ENCODE measurements around the gene RHBDD1.
"Not testable (repeated sequence)": the region's sequence is repeated elsewhere in the genome, so short reads cannot be mapped to it uniquely, and the experiment has no call there.

The RHBDD1 gene

DNA sequence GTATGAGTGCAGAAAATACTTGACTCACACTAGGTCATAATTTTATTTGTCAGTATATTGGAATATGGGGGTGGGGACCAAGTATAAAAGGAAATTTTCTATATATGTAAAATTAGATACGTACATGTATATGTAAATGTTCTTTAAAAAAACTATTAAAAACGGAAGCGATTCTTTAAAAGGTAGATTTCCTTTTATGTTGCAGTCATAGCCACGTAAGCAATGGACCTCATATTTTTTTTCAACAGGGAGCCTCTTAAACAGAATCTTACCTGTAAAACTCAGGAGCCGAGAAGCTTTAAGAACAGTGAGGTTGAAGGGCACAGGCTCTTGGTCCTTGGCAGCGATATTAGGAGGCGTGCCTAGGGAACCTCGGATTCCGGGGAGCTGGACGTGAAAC lies 3.3 kb downstream of the RHBDD1 start:
- no peak overlapping the region for H3K4me3 ChIP-seq (ENCODE audit: low read length in 2 of 2)
- H3K23ac ChIP-seq (ENCODE audit: low read depth, low read length, poor library complexity) = no peak overlapping the region
- WGBS, 2 donors (ENCODE audit: extremely low coverage in 2 of 2, insufficient read length in 2 of 2, insufficient replicate concordance in 1 of 2) = no CpG with 5 or more reads among the region's 10 CpGs
- peaks cover 0 to 4% of the 10 kb centered on the region in 2 donors for H3K36me3 ChIP-seq (replicated peaks in 1 of 2; ENCODE audit: control insufficient read depth in 2 of 2, insufficient read depth in 2 of 2, low read length in 2 of 2)
- H3K4me1 ChIP-seq (ENCODE audit: control insufficient read depth in 2 of 2, insufficient read depth in 1 of 2, low read depth in 1 of 2, low read length in 2 of 2) = peaks cover 2 to 5% of the 10 kb centered on the region in 2 donors
- no peak overlapping the region for H2BK5ac ChIP-seq (ENCODE audit: low read length)
- no peak overlapping the region for H2AK5ac ChIP-seq (ENCODE audit: low read depth, low read length)
- H3K18ac ChIP-seq (ENCODE audit: low read length) = no peak overlapping the region
- H3K4ac ChIP-seq (ENCODE audit: low read length) = no peak overlapping the region
- no peaks in the 10 kb centered on the region for H3K79me1 ChIP-seq (ENCODE audit: low read depth, low read length)
- no peak overlapping the region for H2BK120ac ChIP-seq (ENCODE audit: low read depth, low read length)
- no peak overlapping the region for H3K9ac ChIP-seq (ENCODE audit: low read depth, low read length, poor library complexity)
- H3K14ac ChIP-seq (ENCODE audit: low read length) = no peak overlapping the region
- H2BK15ac ChIP-seq (ENCODE audit: low read length) = no peak overlapping the region
- H3K27me3 ChIP-seq (ENCODE audit: control insufficient read depth in 3 of 3, insufficient read depth in 3 of 3, low read depth in 1 of 3, low read length in 3 of 3) = peaks cover 0 to 3% (median 0%) of the 10 kb centered on the region in 3 experiments
- DNase-seq (ENCODE audit: low spot score) = no peak
- no peak overlapping the region for H2BK12ac ChIP-seq (ENCODE audit: low read length)
- no peak overlapping the region for H4K8ac ChIP-seq (ENCODE audit: low read depth, low read length)
- peaks cover 0 to 18% of the 10 kb centered on the region in 2 donors for H3K9me3 ChIP-seq (replicated peaks in 1 of 2; ENCODE audit: control insufficient read depth in 2 of 2, insufficient read depth in 1 of 2, low read depth in 1 of 2, low read length in 2 of 2)
- H4K91ac ChIP-seq (ENCODE audit: low read depth, low read length, poor library complexity) = no peak overlapping the region
- no peak overlapping the region for H3K4me2 ChIP-seq (ENCODE audit: insufficient read depth, low read length, poor library complexity, severe bottlenecking)
- no peak overlapping the region for H2AFZ ChIP-seq (ENCODE audit: low read length)
- H3K27ac ChIP-seq (replicated peaks; ENCODE audit: low read length) = no peak overlapping the region

DNA sequence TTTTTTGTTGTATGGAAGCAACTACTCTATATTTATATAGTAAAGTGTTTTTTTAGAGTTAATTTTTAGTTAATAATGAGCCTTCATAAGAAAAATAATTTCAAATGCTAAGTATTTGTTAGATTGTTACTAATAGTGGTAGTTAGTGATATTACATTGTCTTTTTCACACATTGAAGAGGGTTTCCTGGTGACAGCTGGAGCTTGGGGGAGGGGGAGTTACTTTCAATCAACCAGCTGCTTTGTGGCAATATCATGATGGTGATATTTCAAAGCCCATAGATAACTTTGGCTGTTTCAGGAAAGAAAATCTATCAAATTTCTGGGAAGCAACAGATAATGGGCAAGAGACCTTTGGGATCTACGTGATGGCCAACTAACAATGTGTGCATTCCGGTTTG lies 4.1 kb downstream of the RHBDD1 start:
- no peak overlapping the region for H4K91ac ChIP-seq (ENCODE audit: low read depth, low read length, poor library complexity)
- no peak overlapping the region for H3K4me2 ChIP-seq (ENCODE audit: insufficient read depth, low read length, poor library complexity, severe bottlenecking)
- no peaks in the 10 kb centered on the region for H3K79me1 ChIP-seq (ENCODE audit: low read depth, low read length)
- no peak overlapping the region for H3K4me3 ChIP-seq (ENCODE audit: low read length in 2 of 2)
- no peak overlapping the region for H4K8ac ChIP-seq (ENCODE audit: low read depth, low read length)
- H3K4ac ChIP-seq (ENCODE audit: low read length) = no peak overlapping the region
- no peak overlapping the region for H2BK15ac ChIP-seq (ENCODE audit: low read length)
- peaks cover 0 to 4% of the 10 kb centered on the region in 2 donors for H3K36me3 ChIP-seq (replicated peaks in 1 of 2; ENCODE audit: control insufficient read depth in 2 of 2, insufficient read depth in 2 of 2, low read length in 2 of 2)
- H3K4me1 ChIP-seq (ENCODE audit: control insufficient read depth in 2 of 2, insufficient read depth in 1 of 2, low read depth in 1 of 2, low read length in 2 of 2) = peaks cover 2 to 5% of the 10 kb centered on the region in 2 donors
- no CpG with 5 or more reads among the region's 2 CpGs for WGBS, 2 donors (ENCODE audit: extremely low coverage in 2 of 2, insufficient read length in 2 of 2, insufficient replicate concordance in 1 of 2)
- H2AK5ac ChIP-seq (ENCODE audit: low read depth, low read length) = no peak overlapping the region
- H2BK5ac ChIP-seq (ENCODE audit: low read length) = no peak overlapping the region
- H2BK12ac ChIP-seq (ENCODE audit: low read length) = no peak overlapping the region
- no peak overlapping the region for H3K9ac ChIP-seq (ENCODE audit: low read depth, low read length, poor library complexity)
- H3K14ac ChIP-seq (ENCODE audit: low read length) = no peak overlapping the region
- no peak overlapping the region for H2BK120ac ChIP-seq (ENCODE audit: low read depth, low read length)
- no peak overlapping the region for H3K18ac ChIP-seq (ENCODE audit: low read length)
- DNase-seq (ENCODE audit: low spot score) = no peak
- no peak overlapping the region for H3K23ac ChIP-seq (ENCODE audit: low read depth, low read length, poor library complexity)
- H3K9me3 ChIP-seq (replicated peaks in 1 of 2; ENCODE audit: control insufficient read depth in 2 of 2, insufficient read depth in 1 of 2, low read depth in 1 of 2, low read length in 2 of 2) = peaks cover 0 to 17% of the 10 kb centered on the region in 2 donors
- no peak overlapping the region for H2AFZ ChIP-seq (ENCODE audit: low read length)
- H3K27me3 ChIP-seq (ENCODE audit: control insufficient read depth in 3 of 3, insufficient read depth in 3 of 3, low read depth in 1 of 3, low read length in 3 of 3) = peaks cover 0 to 3% (median 0%) of the 10 kb centered on the region in 3 experiments
- no peak overlapping the region for H3K27ac ChIP-seq (replicated peaks; ENCODE audit: low read length)

DNA sequence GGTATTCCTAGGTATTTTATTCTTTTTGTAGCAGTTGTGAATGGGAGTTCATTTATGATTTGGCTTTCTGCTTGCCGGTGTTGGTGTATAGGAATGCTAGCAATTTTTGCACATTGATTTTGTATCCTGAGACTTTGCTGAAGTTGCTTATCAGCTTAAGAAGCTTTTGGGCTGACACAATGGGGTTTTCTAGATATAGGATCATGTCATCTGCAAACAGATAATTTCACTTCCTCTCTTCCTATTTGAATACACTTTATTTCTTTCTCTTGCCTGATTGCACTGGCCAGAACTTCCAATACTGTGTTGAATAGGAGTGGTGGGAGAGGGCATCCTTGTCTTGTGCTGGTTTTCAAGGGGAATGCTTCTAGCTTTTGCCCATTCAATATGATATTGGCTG lies 7.1 kb downstream of the RHBDD1 start:
- H3K27me3 ChIP-seq (ENCODE audit: control insufficient read depth in 3 of 3, insufficient read depth in 3 of 3, low read depth in 1 of 3, low read length in 3 of 3); H3K18ac ChIP-seq (ENCODE audit: low read length); H3K4me2 ChIP-seq (ENCODE audit: insufficient read depth, low read length, poor library complexity, severe bottlenecking); H3K4ac ChIP-seq (ENCODE audit: low read length); H2BK15ac ChIP-seq (ENCODE audit: low read length); H3K36me3 ChIP-seq (replicated peaks in 1 of 2; ENCODE audit: control insufficient read depth in 2 of 2, insufficient read depth in 2 of 2, low read length in 2 of 2); H3K4me3 ChIP-seq (ENCODE audit: low read length in 2 of 2); H2AK5ac ChIP-seq (ENCODE audit: low read depth, low read length); H4K8ac ChIP-seq (ENCODE audit: low read depth, low read length); H4K91ac ChIP-seq (ENCODE audit: low read depth, low read length, poor library complexity); H3K23ac ChIP-seq (ENCODE audit: low read depth, low read length, poor library complexity); H2AFZ ChIP-seq (ENCODE audit: low read length); H3K9ac ChIP-seq (ENCODE audit: low read depth, low read length, poor library complexity); H3K79me1 ChIP-seq (ENCODE audit: low read depth, low read length); H3K27ac ChIP-seq (replicated peaks; ENCODE audit: low read length); H2BK12ac ChIP-seq (ENCODE audit: low read length); H2BK5ac ChIP-seq (ENCODE audit: low read length); DNase-seq (ENCODE audit: low spot score); H3K14ac ChIP-seq (ENCODE audit: low read length); H2BK120ac ChIP-seq (ENCODE audit: low read depth, low read length): not testable (repeated sequence)
- no CpG with 5 or more reads among the region's 1 CpG for WGBS, 2 donors (ENCODE audit: extremely low coverage in 2 of 2, insufficient read length in 2 of 2, insufficient replicate concordance in 1 of 2)
- peaks cover 0 to 11% of the 10 kb centered on the region in 2 donors for H3K9me3 ChIP-seq (replicated peaks in 1 of 2; ENCODE audit: control insufficient read depth in 2 of 2, insufficient read depth in 1 of 2, low read depth in 1 of 2, low read length in 2 of 2)
- peaks cover 0 to 12% of the 10 kb centered on the region in 2 donors for H3K4me1 ChIP-seq (ENCODE audit: control insufficient read depth in 2 of 2, insufficient read depth in 1 of 2, low read depth in 1 of 2, low read length in 2 of 2)

DNA sequence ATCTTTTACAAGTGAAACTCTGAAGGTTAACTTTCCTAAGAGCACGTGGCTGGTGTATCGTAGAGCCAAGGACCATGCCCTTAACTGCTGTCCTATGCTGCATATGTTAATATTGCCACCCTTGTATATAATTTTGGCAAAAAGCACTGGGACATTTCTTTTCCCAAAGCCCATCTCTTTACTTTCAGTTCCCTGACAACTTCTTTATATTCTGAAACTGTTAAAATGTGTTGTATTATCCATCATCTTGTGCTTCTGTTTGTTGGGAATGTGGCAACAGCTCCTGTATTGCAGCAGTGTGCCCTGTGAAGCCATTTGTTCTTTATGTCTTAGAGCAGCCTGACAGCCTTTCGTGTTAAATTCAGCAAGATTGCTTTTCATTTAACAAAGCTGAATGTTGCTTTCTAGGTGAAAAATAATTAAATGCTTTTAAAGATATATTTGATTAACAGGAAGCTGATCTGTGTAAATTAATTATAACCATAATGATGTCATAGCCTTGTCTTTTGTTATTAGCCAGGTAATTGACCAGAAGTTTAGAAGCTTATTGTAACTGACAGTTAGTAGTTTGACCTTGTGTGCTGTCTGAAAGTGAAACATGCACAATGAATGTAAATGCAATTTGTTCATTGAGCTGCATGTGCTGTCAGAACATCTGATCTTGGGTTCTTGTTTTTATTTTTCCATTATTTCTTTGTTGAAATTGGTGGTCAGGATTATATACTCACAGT lies 9.7 kb downstream of the RHBDD1 start:
- Histone ChIP-seq H4K8ac (ENCODE audit: low read depth, low read length) (no peak overlapping the region), H2AK5ac (ENCODE audit: low read depth, low read length) (no peak overlapping the region), H2BK120ac (ENCODE audit: low read depth, low read length) (no peak overlapping the region), H2BK12ac (ENCODE audit: low read length) (no peak overlapping the region), H3K23ac (ENCODE audit: low read depth, low read length, poor library complexity) (no peak overlapping the region), H3K4ac (ENCODE audit: low read length) (no peak overlapping the region), H2BK5ac (ENCODE audit: low read length) (no peak overlapping the region), H3K18ac (ENCODE audit: low read length) (no peak overlapping the region), H3K14ac (ENCODE audit: low read length) (no peak overlapping the region), H3K9me3 (replicated peaks in 1 of 2; ENCODE audit: control insufficient read depth in 2 of 2, insufficient read depth in 1 of 2, low read depth in 1 of 2, low read length in 2 of 2) (peaks cover 0 to 7% of the 10 kb centered on the region in 2 donors), H2BK15ac (ENCODE audit: low read length) (no peak overlapping the region), H3K27ac (replicated peaks; ENCODE audit: low read length) (no peak overlapping the region), H3K36me3 (replicated peaks in 1 of 2; ENCODE audit: control insufficient read depth in 2 of 2, insufficient read depth in 2 of 2, low read length in 2 of 2) (peaks cover 0 to 4% of the 10 kb centered on the region in 2 donors), H3K4me1 (ENCODE audit: control insufficient read depth in 2 of 2, insufficient read depth in 1 of 2, low read depth in 1 of 2, low read length in 2 of 2) (peaks cover 0 to 12% of the 10 kb centered on the region in 2 donors), H3K9ac (ENCODE audit: low read depth, low read length, poor library complexity) (no peak overlapping the region), H2AFZ (ENCODE audit: low read length) (no peak overlapping the region), H3K27me3 (ENCODE audit: control insufficient read depth in 3 of 3, insufficient read depth in 3 of 3, low read depth in 1 of 3, low read length in 3 of 3) (no peaks in the 10 kb centered on the region), H4K91ac (ENCODE audit: low read depth, low read length, poor library complexity) (no peak overlapping the region), H3K4me2 (ENCODE audit: insufficient read depth, low read length, poor library complexity, severe bottlenecking) (no peak overlapping the region), H3K79me1 (ENCODE audit: low read depth, low read length) (no peaks in the 10 kb centered on the region), H3K4me3 (ENCODE audit: low read length in 2 of 2) (no peak overlapping the region)
- DNase-seq (ENCODE audit: low spot score) = no peak
- WGBS, 2 donors (ENCODE audit: extremely low coverage in 2 of 2, insufficient read length in 2 of 2, insufficient replicate concordance in 1 of 2) = no CpG with 5 or more reads among the region's 3 CpGs
